CD4-positive, alpha-beta memory T cell (primary cell): ENCODE measurements around the gene PEX14. TPM values are rescaled to one million over a fixed set of nuclear protein-coding genes. Genes with fewer than 3 reads are reported as not detected.

Experiments
- CTCF ChIA-PET: fragments of 350-600 bp; sonication (Branson Sonifier 250); formaldehyde crosslinking; loops from one replicate; lab custom pipeline; 2021; ENCODE audit warnings: inconsistent platforms; ENCODE audit not compliant: partially characterized antibody; lab: Charles Lee
- POLR2A ChIA-PET: fragments of 350-600 bp; sonication (Branson Sonifier 250); formaldehyde crosslinking; loops from one replicate; lab custom pipeline; 2021; ENCODE audit not compliant: partially characterized antibody; lab: Charles Lee
- DNase-seq, 5 donors: peaks; one replicate each; pipeline versions ENCODE4 v3.0.0 to v3.0.0-alpha.2; 2020 to 2022; ENCODE audit warnings: mixed read lengths in 1 of 5
- H3K27ac ChIP-seq: one replicate; pipeline ENCODE4 v1.7.0; 2013; ENCODE audit warnings: low read depth, low read length
- H3K27me3 ChIP-seq: 2 replicates; pipeline ENCODE4 v1.7.0; 2013; ENCODE audit warnings: mild to moderate bottlenecking, low read length, moderate library complexity; ENCODE audit not compliant: insufficient read depth
- H3K36me3 ChIP-seq: 2 replicates; pipeline ENCODE4 v1.7.0; 2013; ENCODE audit warnings: mild to moderate bottlenecking, low read length, moderate library complexity; ENCODE audit not compliant: insufficient read depth
- H3K4me1 ChIP-seq: 2 replicates; pipeline ENCODE4 v1.7.0; 2013; ENCODE audit warnings: mild to moderate bottlenecking, low read length, moderate library complexity; ENCODE audit not compliant: insufficient read depth
- H3K4me3 ChIP-seq, 2 donors: one replicate each; pipeline ENCODE4 v1.7.0; 2013; ENCODE audit warnings: low read length in 2 of 2, mild to moderate bottlenecking in 1 of 2
- H3K9me3 ChIP-seq, 2 donors: one replicate each; pipeline ENCODE4 v1.7.0; 2013; ENCODE audit warnings: low read length in 2 of 2, control low read depth in 1 of 2; ENCODE audit not compliant: control insufficient read depth in 1 of 2
- H3K27ac Mint-ChIP-seq, 7 donors: one replicate each; pipeline ENCODE4 v1.8.0; 2020 to 2021; ENCODE audit warnings: mixed read lengths in 7 of 7, mild to moderate bottlenecking in 6 of 7, inconsistent platforms in 3 of 7, moderate library complexity in 3 of 7
- H3K27me3 Mint-ChIP-seq, 2 donors: one replicate each; pipeline ENCODE4 v1.8.0; 2020 to 2021; ENCODE audit warnings: mixed read lengths in 2 of 2
- H3K36me3 Mint-ChIP-seq, 2 donors: one replicate each; pipeline ENCODE4 v1.8.0; 2020 to 2021; ENCODE audit warnings: mixed read lengths in 2 of 2, inconsistent platforms in 1 of 2, mild to moderate bottlenecking in 1 of 2
- H3K4me1 Mint-ChIP-seq, 4 donors: one replicate each; pipeline ENCODE4 v1.8.0; 2020 to 2021; ENCODE audit warnings: mixed read lengths in 4 of 4, mild to moderate bottlenecking in 1 of 4
- H3K4me3 Mint-ChIP-seq, 8 donors: one replicate each; pipeline ENCODE4 v1.8.0; 2020 to 2021; ENCODE audit warnings: mixed read lengths in 8 of 8, mild to moderate bottlenecking in 7 of 8, moderate library complexity in 6 of 8, inconsistent platforms in 3 of 8
- H3K9me3 Mint-ChIP-seq, 8 donors: one replicate each; pipeline ENCODE4 v1.8.0; 2020 to 2021; ENCODE audit warnings: mixed read lengths in 8 of 8, mild to moderate bottlenecking in 5 of 8, inconsistent platforms in 3 of 8, moderate library complexity in 1 of 8
- intact Hi-C: fragments of 100-400 bp; cut with micrococcal nuclease; formaldehyde crosslinking; loops from one replicate; pipeline ENCODE4 v1.15.1; 2023
- polyA plus RNA-seq, 2 donors: library from polyadenylated mRNA; unstranded; fragments of 300-500 nt; fragmentation: Illumina TruSeq; gene quantifications; one replicate each; pipeline ENCODE4 v1.2.3, GENCODE V29; 2021
- total RNA-seq, 2 experiments: library from RNA; stranded (reverse); gene quantifications; one replicate each; pipeline ENCODE4 v1.2.3, GENCODE V29; 2021

The PEX14 gene
- total and polyA plus RNA-seq, 4 experiments from 2014 or later, result 3.1 to 16.1 (median 9.9) TPM

- CTCF ChIA-PET, result no interaction called here
- H3K4me3 ChIP-seq, result no peak overlapping the region
- peaks cover 0 to 17% of the 10 kb centered on the region in 2 donors for H3K36me3 Mint-ChIP-seq
- H3K27me3 Mint-ChIP-seq, result no peaks in the 10 kb centered on the region
- H3K27ac Mint-ChIP-seq, result no peak overlapping the region
- no peak overlapping the region for H3K4me3 Mint-ChIP-seq
- H3K4me1 ChIP-seq, result no peaks in the 10 kb centered on the region
- POLR2A ChIA-PET, result no interaction called here
- H3K4me1 Mint-ChIP-seq, result peaks cover 0 to 1% (median 0%) of the 10 kb centered on the region in 4 donors
- H3K9me3 Mint-ChIP-seq, result no peaks in the 10 kb centered on the region
- DNase-seq, result no peak
- no peaks in the 10 kb centered on the region for H3K27me3 ChIP-seq
- H3K36me3 ChIP-seq, result no peaks in the 10 kb centered on the region
- no peak overlapping the region for H3K27ac ChIP-seq
- intact Hi-C loops, result no loop called here
- H3K9me3 ChIP-seq, result no peaks in the 10 kb centered on the region
Measured at GRCh38 chr1:10659218-10659617, 184.5 kb downstream of the PEX14 start.

GRCh38 chr1:10659646-10660540 lies 185.1 kb downstream of the PEX14 start:
- Histone ChIP-seq H3K27me3 (no peaks in the 10 kb centered on the region), H3K4me3 (no peak overlapping the region), H3K27ac (no peak overlapping the region), H3K9me3 (no peaks in the 10 kb centered on the region), H3K4me1 (no peaks in the 10 kb centered on the region), H3K36me3 (no peaks in the 10 kb centered on the region)
- H3K4me3 Mint-ChIP-seq, result no peak overlapping the region
- peaks cover 0 to 1% (median 0%) of the 10 kb centered on the region in 4 donors for H3K4me1 Mint-ChIP-seq
- intact Hi-C loops, result no loop called here
- H3K9me3 Mint-ChIP-seq, result no peaks in the 10 kb centered on the region
- H3K27ac Mint-ChIP-seq, result no peak overlapping the region
- peaks cover 0 to 15% of the 10 kb centered on the region in 2 donors for H3K36me3 Mint-ChIP-seq
- no peaks in the 10 kb centered on the region for H3K27me3 Mint-ChIP-seq
- ChIA-PET POLR2A (no interaction called here), CTCF (no interaction called here)
- no peak for DNase-seq

GRCh38 chr1:10661453-10661852 lies 186.7 kb downstream of the PEX14 start:
- CTCF ChIA-PET, result no interaction called here
- Histone ChIP-seq H3K27me3 (no peaks in the 10 kb centered on the region), H3K27ac (no peak overlapping the region), H3K4me1 (no peaks in the 10 kb centered on the region), H3K4me3 (no peak overlapping the region), H3K36me3 (no peaks in the 10 kb centered on the region), H3K9me3 (no peaks in the 10 kb centered on the region)
- DNase-seq, result no peak
- Mint-ChIP-seq H3K4me3 (no peak overlapping the region), H3K27ac (no peak overlapping the region), H3K27me3 (no peaks in the 10 kb centered on the region), H3K9me3 (no peaks in the 10 kb centered on the region), H3K36me3 (peaks cover 0 to 13% of the 10 kb centered on the region in 2 donors), H3K4me1 (peaks cover 0 to 4% (median 0%) of the 10 kb centered on the region in 4 donors)
- intact Hi-C loops, result no loop called here
- POLR2A ChIA-PET, result no interaction called here

- H3K4me1 Mint-ChIP-seq, result peaks cover 0 to 4% (median 0%) of the 10 kb centered on the region in 4 donors
- intact Hi-C loops, result no loop called here
- H3K9me3 ChIP-seq, result no peaks in the 10 kb centered on the region
- POLR2A ChIA-PET, result no interaction called here
- no peak overlapping the region for H3K4me3 ChIP-seq
- no peak overlapping the region for H3K27ac ChIP-seq
- H3K27ac Mint-ChIP-seq, result no peak overlapping the region
- H3K36me3 ChIP-seq, result no peaks in the 10 kb centered on the region
- H3K36me3 Mint-ChIP-seq, result peaks cover 0 to 13% of the 10 kb centered on the region in 2 donors
- no peak for DNase-seq
- H3K4me1 ChIP-seq, result no peaks in the 10 kb centered on the region
- H3K9me3 Mint-ChIP-seq, result no peaks in the 10 kb centered on the region
- H3K4me3 Mint-ChIP-seq, result no peak overlapping the region
- no peaks in the 10 kb centered on the region for H3K27me3 ChIP-seq
- CTCF ChIA-PET, result no interaction called here
- H3K27me3 Mint-ChIP-seq, result no peaks in the 10 kb centered on the region
Measured at GRCh38 chr1:10662090-10662688, 187.4 kb downstream of the PEX14 start.

- Histone ChIP-seq H3K4me1 (no peaks in the 10 kb centered on the region), H3K4me3 (no peak overlapping the region), H3K9me3 (no peaks in the 10 kb centered on the region), H3K36me3 (no peaks in the 10 kb centered on the region), H3K27me3 (no peaks in the 10 kb centered on the region), H3K27ac (no peak overlapping the region)
- H3K9me3 Mint-ChIP-seq, result no peaks in the 10 kb centered on the region
- H3K4me1 Mint-ChIP-seq, result peaks cover 0 to 4% (median 0%) of the 10 kb centered on the region in 4 donors
- ChIA-PET POLR2A (no interaction called here), CTCF (no interaction called here)
- intact Hi-C loops, result no loop called here
- H3K4me3 Mint-ChIP-seq, result no peak overlapping the region
- peaks cover 0 to 13% of the 10 kb centered on the region in 2 donors for H3K36me3 Mint-ChIP-seq
- no peak overlapping the region for H3K27ac Mint-ChIP-seq
- DNase-seq, result no peak
- no peaks in the 10 kb centered on the region for H3K27me3 Mint-ChIP-seq
Measured at GRCh38 chr1:10662824-10663677, 188.3 kb downstream of the PEX14 start.

GRCh38 chr1:10663678-10664035 lies 188.9 kb downstream of the PEX14 start:
- peaks cover 0 to 4% (median 0%) of the 10 kb centered on the region in 4 donors for H3K4me1 Mint-ChIP-seq
- no peaks in the 10 kb centered on the region for H3K4me1 ChIP-seq
- no peaks in the 10 kb centered on the region for H3K27me3 Mint-ChIP-seq
- H3K27ac Mint-ChIP-seq, result no peak overlapping the region
- H3K27ac ChIP-seq, result no peak overlapping the region
- DNase-seq, result no peak
- H3K4me3 ChIP-seq, result no peak overlapping the region
- peaks cover 0 to 13% of the 10 kb centered on the region in 2 donors for H3K36me3 Mint-ChIP-seq
- intact Hi-C loops, result no loop called here
- no peaks in the 10 kb centered on the region for H3K36me3 ChIP-seq
- H3K27me3 ChIP-seq, result no peaks in the 10 kb centered on the region
- ChIA-PET CTCF (no interaction called here), POLR2A (no interaction called here)
- no peak overlapping the region for H3K4me3 Mint-ChIP-seq
- H3K9me3 Mint-ChIP-seq, result no peaks in the 10 kb centered on the region
- no peaks in the 10 kb centered on the region for H3K9me3 ChIP-seq

- CTCF ChIA-PET, result no interaction called here
- Histone ChIP-seq H3K36me3 (no peaks in the 10 kb centered on the region), H3K27ac (no peak overlapping the region), H3K4me1 (no peaks in the 10 kb centered on the region), H3K27me3 (no peaks in the 10 kb centered on the region), H3K4me3 (no peak overlapping the region), H3K9me3 (no peaks in the 10 kb centered on the region)
- Mint-ChIP-seq H3K4me1 (peaks cover 0 to 3% (median 0%) of the 10 kb centered on the region in 4 donors), H3K27me3 (no peaks in the 10 kb centered on the region), H3K4me3 (no peak overlapping the region), H3K9me3 (no peaks in the 10 kb centered on the region), H3K36me3 (peaks cover 0 to 10% of the 10 kb centered on the region in 2 donors), H3K27ac (no peak overlapping the region)
- POLR2A ChIA-PET, result no interaction called here
- no peak for DNase-seq
- intact Hi-C loops, result no loop called here
Measured at GRCh38 chr1:10664251-10664650, 189.5 kb downstream of the PEX14 start.
